CD14-positive monocyte (primary cell): ENCODE data around the gene CHST15. TPM values are rescaled to one million over a fixed set of nuclear protein-coding genes. Genes with fewer than 3 reads are reported as not detected.

Source experiments
- DNase-seq, 3 donors: peaks; one replicate each; pipeline ENCODE4 v3.0.0-alpha.2; 2011 to 2022
- H2AFZ ChIP-seq: 2 replicates; pipeline ENCODE4 v1.6.0; 2012; ENCODE audit warnings: mild to moderate bottlenecking, low read depth, low read length, inconsistent platforms; ENCODE audit not compliant: insufficient read depth, poor library complexity, severe bottlenecking
- H3K27ac ChIP-seq, 2 donors: 1 replicate in 1 of 2; 2 replicates in 1 of 2; pipeline ENCODE4 v1.5.1; 2012 to 2013; ENCODE audit warnings: low read length in 2 of 2, control low read depth in 1 of 2, inconsistent platforms in 1 of 2, low read depth in 1 of 2, mild to moderate bottlenecking in 1 of 2
- H3K27me3 ChIP-seq, 2 donors: one replicate each; pipeline versions ENCODE4 v1.6.0 to v1.6.1; 2011 to 2013; ENCODE audit warnings: low read length in 2 of 2; ENCODE audit not compliant: control insufficient read depth in 2 of 2, insufficient read depth in 2 of 2
- H3K36me3 ChIP-seq, 2 donors: replicated peaks in 1 of 2; 1 replicate in 1 of 2; 2 replicates in 1 of 2; pipeline versions ENCODE4 v1.5.1 to v1.6.1; 2012 to 2013; ENCODE audit warnings: low read length in 2 of 2, control low read depth in 1 of 2, inconsistent platforms in 1 of 2, mild to moderate bottlenecking in 1 of 2; ENCODE audit not compliant: insufficient read depth in 2 of 2, control insufficient read depth in 1 of 2
- H3K4me1 ChIP-seq, 2 donors: 1 replicate in 1 of 2; 2 replicates in 1 of 2; pipeline versions ENCODE4 v1.5.1 to v1.6.1; 2012 to 2013; ENCODE audit warnings: low read length in 2 of 2, control low read depth in 1 of 2, inconsistent platforms in 1 of 2, mild to moderate bottlenecking in 1 of 2, moderate library complexity in 1 of 2; ENCODE audit not compliant: insufficient read depth in 2 of 2, control insufficient read depth in 1 of 2
- H3K4me2 ChIP-seq: replicated peaks from 2 replicates; pipeline ENCODE3; 2012; ENCODE audit warnings: low read length, moderate library complexity, mild to moderate bottlenecking; ENCODE audit not compliant: poor library complexity, severe bottlenecking; ENCODE audit errors: extremely low read depth
- H3K4me3 ChIP-seq, 3 experiments: fragments of 200-600 bp in 1 of 3; sonication (generic) in 1 of 3; replicated peaks in 1 of 3; 1 replicate in 2 of 3; 2 replicates in 1 of 3; pipeline ENCODE4 v1.5.1; 2011 to 2013; ENCODE audit warnings: low read length in 3 of 3, mild to moderate bottlenecking in 3 of 3, control low read depth in 2 of 3, low read depth in 2 of 3, inconsistent platforms in 1 of 3, moderate library complexity in 1 of 3
- H3K79me2 ChIP-seq: 2 replicates; pipeline ENCODE4 v1.6.0; 2012; ENCODE audit warnings: mild to moderate bottlenecking, control low read depth, inconsistent platforms, low read length, moderate library complexity; ENCODE audit not compliant: insufficient read depth
- H3K9ac ChIP-seq: 2 replicates; pipeline ENCODE4 v1.6.0; 2017; ENCODE audit warnings: low read length, mild to moderate bottlenecking; ENCODE audit not compliant: insufficient read depth, poor library complexity, severe bottlenecking
- H3K9me3 ChIP-seq, 2 donors: replicated peaks in 1 of 2; 1 replicate in 1 of 2; 2 replicates in 1 of 2; pipeline versions ENCODE4 v1.5.1 to v1.6.1; 2012 to 2013; ENCODE audit warnings: low read length in 2 of 2, control low read depth in 1 of 2; ENCODE audit not compliant: control insufficient read depth in 1 of 2, insufficient read depth in 1 of 2
- H4K20me1 ChIP-seq: 2 replicates; pipeline ENCODE4 v1.6.0; 2012; ENCODE audit warnings: mild to moderate bottlenecking, low read length, control low read depth, moderate library complexity; ENCODE audit not compliant: insufficient read depth
- H3K27ac Mint-ChIP-seq, 7 donors: one replicate each; pipeline ENCODE4 v1.8.0; 2020; ENCODE audit warnings: mild to moderate bottlenecking in 7 of 7, mixed read lengths in 7 of 7, moderate library complexity in 6 of 7, inconsistent platforms in 2 of 7
- H3K27me3 Mint-ChIP-seq, 3 donors: one replicate each; pipeline ENCODE4 v1.8.0; 2021 to 2022; ENCODE audit warnings: low read depth in 3 of 3, mild to moderate bottlenecking in 3 of 3, mixed read lengths in 3 of 3, moderate library complexity in 3 of 3, inconsistent platforms in 1 of 3
- H3K36me3 Mint-ChIP-seq, 2 donors: one replicate each; pipeline ENCODE4 v1.8.0; 2020; ENCODE audit warnings: mixed read lengths in 2 of 2, inconsistent platforms in 1 of 2, mild to moderate bottlenecking in 1 of 2
- H3K4me1 Mint-ChIP-seq: one replicate; pipeline ENCODE4 v1.8.0; 2020; ENCODE audit warnings: mild to moderate bottlenecking, mixed read lengths
- H3K4me3 Mint-ChIP-seq, 2 donors: one replicate each; pipeline ENCODE4 v1.8.0; 2020; ENCODE audit warnings: mild to moderate bottlenecking in 2 of 2, mixed read lengths in 2 of 2, moderate library complexity in 1 of 2
- H3K9me3 Mint-ChIP-seq, 7 donors: one replicate each; pipeline ENCODE4 v1.8.0; 2020 to 2022; ENCODE audit warnings: mixed read lengths in 7 of 7, mild to moderate bottlenecking in 6 of 7, moderate library complexity in 6 of 7, inconsistent platforms in 2 of 7
- WGBS: methylation state at CpG from one replicate; pipeline ENCODE4 v1.1.5; 2013; ENCODE audit warnings: missing lambda C conversion rate; ENCODE audit not compliant: insufficient coverage; 5-methylcytosine and 5-hydroxymethylcytosine counted together
- intact Hi-C, 2 donors: fragments of 100-400 bp; cut with micrococcal nuclease; formaldehyde crosslinking; loops; one replicate each; pipeline versions ENCODE4 v1.15.0 to v1.15.1; 2023
- polyA plus RNA-seq, 3 donors: library from polyadenylated mRNA; depleted of rRNA in 1 of 3; unstranded in 2 of 3; stranded (reverse) in 1 of 3; fragments of 300-500 nt in 2 of 3; fragments of >200 nt in 1 of 3; fragmentation: Illumina TruSeq in 2 of 3; gene quantifications; 1 replicate in 2 of 3; 2 replicates in 1 of 3; pipeline ENCODE4 v1.2.3, GENCODE V29; 2012 to 2021
- TF ChIP-seq, protein P1 (sequence below): fragments of 200-600 bp; IDR thresholded peaks from one replicate; pipeline ENCODE4 v1.8.0; 2022; ENCODE audit warnings: antibody characterized with exemption, mild to moderate bottlenecking

CHST15 gene
- polyA plus RNA-seq, 3 donors: 54.4 to 106 (median 87.5) TPM

DNA sequence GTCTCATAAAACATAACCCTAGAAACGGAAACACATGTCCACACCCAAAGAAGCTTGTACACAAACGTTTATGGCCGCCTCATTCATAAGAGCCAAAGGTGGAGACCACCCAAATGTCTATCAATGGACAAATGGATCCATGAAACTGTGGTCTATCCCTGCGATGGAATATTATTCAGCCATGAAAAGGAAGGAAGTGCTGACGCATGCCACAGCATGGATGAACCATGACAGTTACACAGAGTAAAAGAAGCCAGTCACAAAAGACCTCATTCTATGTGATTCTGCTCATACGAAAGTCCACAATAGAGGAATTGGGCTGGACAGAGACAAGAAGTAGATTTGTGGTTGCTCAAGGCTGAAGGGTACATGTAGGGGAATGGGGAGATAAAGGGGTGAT is 10.8 kb downstream of the CHST15 start:
- H3K9me3 ChIP-seq: no peaks in the 10 kb centered on the region
- intact Hi-C loops: no loop called here
- Mint-ChIP-seq H3K27ac (peak overlapping the region in 1 of 7 donors; percentile 27), H3K9me3 (peaks cover 0 to 7% (median 2%) of the 10 kb centered on the region in 7 donors), H3K27me3 (peaks cover 6 to 21% (median 19%) of the 10 kb centered on the region in 3 donors), H3K4me3 (no peak overlapping the region), H3K4me1 (peaks cover 61% of the 10 kb centered on the region), H3K36me3 (peaks cover 93 to 94% of the 10 kb centered on the region in 2 donors)
- H4K20me1 ChIP-seq: peaks cover 100% of the 10 kb centered on the region
- no peak for DNase-seq
- WGBS: 85% methylated on average over 3 of the region's 6 CpGs
- no peak overlapping the region for H3K9ac ChIP-seq
- no peak overlapping the region for H2AFZ ChIP-seq
- peaks cover 31 to 42% of the 10 kb centered on the region in 2 donors for H3K4me1 ChIP-seq
- peaks cover 10 to 83% of the 10 kb centered on the region in 2 donors for H3K36me3 ChIP-seq
- TF ChIP-seq, protein P1, sequence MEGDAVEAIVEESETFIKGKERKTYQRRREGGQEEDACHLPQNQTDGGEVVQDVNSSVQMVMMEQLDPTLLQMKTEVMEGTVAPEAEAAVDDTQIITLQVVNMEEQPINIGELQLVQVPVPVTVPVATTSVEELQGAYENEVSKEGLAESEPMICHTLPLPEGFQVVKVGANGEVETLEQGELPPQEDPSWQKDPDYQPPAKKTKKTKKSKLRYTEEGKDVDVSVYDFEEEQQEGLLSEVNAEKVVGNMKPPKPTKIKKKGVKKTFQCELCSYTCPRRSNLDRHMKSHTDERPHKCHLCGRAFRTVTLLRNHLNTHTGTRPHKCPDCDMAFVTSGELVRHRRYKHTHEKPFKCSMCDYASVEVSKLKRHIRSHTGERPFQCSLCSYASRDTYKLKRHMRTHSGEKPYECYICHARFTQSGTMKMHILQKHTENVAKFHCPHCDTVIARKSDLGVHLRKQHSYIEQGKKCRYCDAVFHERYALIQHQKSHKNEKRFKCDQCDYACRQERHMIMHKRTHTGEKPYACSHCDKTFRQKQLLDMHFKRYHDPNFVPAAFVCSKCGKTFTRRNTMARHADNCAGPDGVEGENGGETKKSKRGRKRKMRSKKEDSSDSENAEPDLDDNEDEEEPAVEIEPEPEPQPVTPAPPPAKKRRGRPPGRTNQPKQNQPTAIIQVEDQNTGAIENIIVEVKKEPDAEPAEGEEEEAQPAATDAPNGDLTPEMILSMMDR: no peak
- no peaks in the 10 kb centered on the region for H3K27me3 ChIP-seq
- H3K27ac ChIP-seq: no peak overlapping the region
- H3K4me3 ChIP-seq: no peak overlapping the region
- no peak overlapping the region for H3K4me2 ChIP-seq
- peaks cover 93% of the 10 kb centered on the region for H3K79me2 ChIP-seq

DNA sequence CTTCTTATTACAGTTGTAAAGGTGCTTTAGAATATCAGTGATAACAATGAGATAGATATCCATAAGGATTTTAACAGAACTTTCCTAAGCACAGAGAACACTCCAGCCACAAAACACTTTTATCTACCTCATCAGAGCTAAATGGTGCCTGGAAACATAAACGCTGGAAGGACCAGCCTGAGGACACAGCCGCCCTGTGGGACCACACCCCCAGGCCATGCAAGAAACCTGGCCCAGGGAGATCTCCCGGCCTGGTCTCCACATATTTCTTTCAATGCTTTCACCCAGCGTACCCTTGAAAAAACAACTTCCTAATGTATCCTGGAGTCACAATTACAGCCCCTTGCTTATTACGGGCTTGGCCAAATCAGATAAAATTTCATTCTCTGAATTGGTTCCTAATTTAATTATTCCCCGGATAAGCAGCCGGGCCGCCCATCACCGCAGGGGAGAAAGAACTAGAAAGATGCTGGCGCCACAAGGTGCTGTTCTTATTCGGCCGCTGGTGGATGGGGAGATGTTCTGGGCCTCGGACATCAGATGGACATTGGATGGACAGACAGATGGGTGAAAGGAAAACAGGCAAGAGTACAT is 11.8 kb downstream of the CHST15 start:
- H3K4me1 Mint-ChIP-seq: peaks cover 52% of the 10 kb centered on the region
- H3K9me3 Mint-ChIP-seq: peaks cover 0 to 7% (median 2%) of the 10 kb centered on the region in 7 donors
- Histone ChIP-seq H3K27me3 (no peaks in the 10 kb centered on the region), H3K79me2 (peaks cover 93% of the 10 kb centered on the region), H3K4me3 (no peak overlapping the region), H3K4me1 (peaks cover 26 to 35% of the 10 kb centered on the region in 2 donors), H2AFZ (no peak overlapping the region), H3K9ac (no peak overlapping the region), H3K9me3 (no peaks in the 10 kb centered on the region), H3K4me2 (no peak overlapping the region), H3K27ac (no peak overlapping the region), H4K20me1 (peaks cover 100% of the 10 kb centered on the region), H3K36me3 (peaks cover 10 to 82% of the 10 kb centered on the region in 2 donors)
- H3K27me3 Mint-ChIP-seq: peaks cover 7 to 15% (median 11%) of the 10 kb centered on the region in 3 donors
- H3K27ac Mint-ChIP-seq: peak overlapping the region in 1 of 7 donors; percentile 82
- DNase-seq: no peak
- H3K4me3 Mint-ChIP-seq: no peak overlapping the region
- intact Hi-C loops: no loop called here
- H3K36me3 Mint-ChIP-seq: peaks cover 92 to 95% of the 10 kb centered on the region in 2 donors
- TF ChIP-seq, protein P1: no peak
- WGBS: 94% methylated on average over 8 of the region's 13 CpGs
